GM21737 (cell line): ENCODE results near the gene TMEM255B.

ENCODE experiments used
- ATAC-seq: cut with Tn5 transposase; IDR thresholded peaks from one replicate; pipeline ENCODE4 v1.9.1; 2021; ENCODE audit warnings: mild to moderate bottlenecking, moderate library complexity; ENCODE audit not compliant: unreplicated experiment

Gene TMEM255B

DNA sequence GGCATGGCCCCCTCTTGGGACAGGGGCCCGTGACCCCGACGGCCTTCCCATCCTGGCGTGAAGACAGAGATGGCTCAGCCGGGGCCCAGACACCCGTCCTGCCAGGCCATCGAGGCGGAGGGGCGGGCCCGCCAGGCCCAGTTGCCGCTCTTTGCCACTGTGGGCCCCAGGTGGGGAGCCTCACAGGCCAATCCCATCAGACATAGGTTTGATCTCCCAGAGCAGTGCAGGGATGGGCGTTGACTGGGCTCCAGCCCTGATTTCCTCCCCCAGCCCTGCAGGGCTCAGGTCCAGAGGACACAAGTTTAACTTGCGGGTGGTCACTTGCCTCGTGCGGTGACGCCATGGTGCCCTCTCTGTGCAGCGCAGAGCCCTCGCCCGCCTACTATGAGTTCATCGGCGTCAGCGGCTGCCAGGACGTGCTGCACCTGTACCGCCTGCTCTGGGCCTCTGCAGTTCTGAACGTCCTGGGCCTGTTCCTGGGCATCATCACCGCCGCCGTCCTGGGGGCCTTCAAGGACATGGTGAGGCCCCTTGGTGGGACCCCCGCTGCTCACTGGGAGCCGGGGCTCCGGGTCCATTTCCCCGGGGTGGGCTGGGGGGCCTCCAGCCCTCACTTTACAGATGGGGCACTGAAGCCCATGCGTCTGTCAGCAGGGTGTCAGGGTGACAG, 42.4 kb downstream of the TMEM255B start:
- no peak for ATAC-seq

DNA sequence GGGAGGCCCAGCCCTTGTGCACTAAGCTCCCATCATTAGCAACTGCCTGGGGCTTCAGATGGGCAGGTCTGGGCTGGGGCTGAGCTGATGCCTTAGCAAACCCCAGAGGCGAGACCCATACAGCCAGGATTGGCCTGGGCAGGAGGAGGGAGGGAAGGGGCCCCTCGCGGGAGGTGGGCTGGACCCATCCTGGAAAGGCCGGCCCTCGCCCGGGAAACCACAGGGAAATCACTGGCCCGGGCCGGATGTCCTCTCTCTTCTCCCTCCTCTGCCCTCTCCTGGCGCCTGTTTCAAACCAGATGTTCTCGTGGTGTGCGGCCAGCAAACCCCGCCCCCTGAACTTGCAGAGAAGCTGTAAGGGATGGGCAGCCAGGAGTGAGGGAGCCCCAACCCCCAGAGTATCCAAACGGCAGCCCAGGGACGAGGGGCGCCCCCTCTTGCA, 43.1 kb downstream of the TMEM255B start:
- ATAC-seq: no peak

DNA sequence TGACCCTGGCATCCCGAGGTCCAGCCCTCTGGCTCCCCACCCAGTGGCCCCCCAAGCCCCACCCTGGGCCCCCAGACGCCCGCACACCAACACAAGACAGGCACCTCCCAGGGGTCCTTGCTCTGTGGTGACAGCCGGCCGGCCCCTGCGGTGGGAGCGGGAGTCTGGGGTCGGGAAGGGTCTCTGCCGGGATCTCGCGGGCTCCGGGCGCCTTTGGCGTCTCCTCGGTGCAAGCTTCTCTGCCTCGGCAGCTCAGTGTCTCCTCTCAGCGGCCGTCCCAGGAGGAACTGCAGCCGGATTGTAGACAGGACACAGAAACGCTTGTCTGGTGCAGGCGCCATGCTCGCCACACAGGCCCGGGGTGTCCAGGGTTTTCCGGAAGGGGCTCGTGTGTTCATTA, 43.7 kb downstream of the TMEM255B start:
- ATAC-seq: no peak

DNA sequence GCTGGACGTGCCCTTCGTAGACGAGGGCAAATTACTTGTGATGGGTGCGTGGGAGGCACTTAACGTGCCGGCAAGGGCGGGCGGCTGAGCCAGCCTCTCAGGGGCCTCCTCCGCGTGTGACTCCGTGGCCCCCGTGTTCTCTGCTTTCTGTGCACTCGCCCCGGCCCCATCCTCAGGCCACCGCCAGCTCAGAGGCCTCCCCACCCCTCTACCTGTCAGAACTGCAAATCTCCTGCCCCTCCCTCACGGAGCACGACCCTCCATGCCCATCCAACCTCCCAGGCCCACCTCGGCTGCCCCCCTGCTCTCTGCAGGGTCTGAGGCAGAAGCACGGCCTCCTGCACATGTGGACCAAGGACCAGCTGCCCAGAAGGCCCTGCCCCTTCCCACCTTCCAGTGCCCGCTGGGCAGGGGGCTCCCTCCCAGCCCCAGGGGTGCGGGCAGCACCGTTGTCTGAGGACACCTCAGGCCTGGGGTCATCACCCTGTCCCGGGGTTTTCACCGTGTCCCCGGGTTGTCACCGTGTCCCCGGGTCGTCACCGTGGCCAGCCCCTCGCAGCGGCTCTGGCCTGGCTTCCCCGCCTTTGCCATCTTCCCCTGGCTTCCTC, 44.5 kb downstream of the TMEM255B start:
- ATAC-seq: no peak

GRCh38 chr13:113804017-113804702, 45.1 kb downstream of the TMEM255B start:
- no peak for ATAC-seq

- no peak for ATAC-seq
Observed at GRCh38 chr13:113804703-113805430, 45.8 kb downstream of the TMEM255B start.

GRCh38 chr13:113805431-113806103, 46.5 kb downstream of the TMEM255B start:
- no peak for ATAC-seq

DNA sequence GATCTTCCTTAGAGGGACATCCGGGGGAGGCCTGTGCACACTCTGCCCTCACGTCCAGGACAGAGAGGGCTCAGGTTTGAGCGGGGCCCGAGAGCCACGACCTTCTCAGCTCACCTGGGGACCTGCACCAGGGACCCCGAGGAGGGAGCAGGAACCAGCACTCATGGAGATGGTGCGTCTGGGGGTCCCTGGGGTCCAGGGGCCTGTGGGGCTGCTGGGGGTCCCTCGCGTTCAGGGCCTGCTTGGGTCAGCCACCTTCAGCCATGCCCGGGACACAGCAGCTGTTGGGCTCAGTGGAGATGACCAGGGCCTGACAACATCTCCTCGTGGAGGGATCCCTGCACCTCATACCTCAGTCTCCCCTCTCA, 47.1 kb downstream of the TMEM255B start:
- ATAC-seq: no peak

DNA sequence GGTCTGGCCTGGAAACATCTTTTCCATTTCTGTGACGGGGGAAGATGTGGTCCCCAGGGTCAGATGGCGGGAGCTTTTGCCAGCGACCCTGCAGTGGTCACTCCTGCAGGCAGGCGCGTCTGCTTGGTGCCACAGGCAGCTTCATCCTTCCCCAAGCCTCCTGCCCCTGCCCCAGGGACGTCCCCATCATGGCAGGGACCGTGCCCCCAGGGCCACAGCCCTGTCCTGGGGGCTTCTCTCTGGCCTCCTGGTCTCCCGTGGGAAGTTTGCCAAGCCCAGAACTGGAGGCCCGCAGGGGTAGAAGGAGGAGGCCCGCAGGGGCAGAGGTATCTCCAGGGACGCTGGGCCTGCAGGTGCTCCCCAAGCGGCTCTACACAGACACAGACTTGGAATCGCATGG, 47.5 kb downstream of the TMEM255B start:
- no peak for ATAC-seq

GRCh38 chr13:113808058-113808834, 49.2 kb downstream of the TMEM255B start:
- ATAC-seq: no peak

- ATAC-seq: no peak
Observed at GRCh38 chr13:113809934-113810333, 50.9 kb downstream of the TMEM255B start.

- no peak for ATAC-seq
Observed at GRCh38 chr13:113810640-113811039, 51.6 kb downstream of the TMEM255B start.

GRCh38 chr13:113811081-113811928, 52.3 kb downstream of the TMEM255B start:
- ATAC-seq: no peak

- no peak for ATAC-seq
Observed at GRCh38 chr13:113812178-113813040, 53.4 kb downstream of the TMEM255B start.

DNA sequence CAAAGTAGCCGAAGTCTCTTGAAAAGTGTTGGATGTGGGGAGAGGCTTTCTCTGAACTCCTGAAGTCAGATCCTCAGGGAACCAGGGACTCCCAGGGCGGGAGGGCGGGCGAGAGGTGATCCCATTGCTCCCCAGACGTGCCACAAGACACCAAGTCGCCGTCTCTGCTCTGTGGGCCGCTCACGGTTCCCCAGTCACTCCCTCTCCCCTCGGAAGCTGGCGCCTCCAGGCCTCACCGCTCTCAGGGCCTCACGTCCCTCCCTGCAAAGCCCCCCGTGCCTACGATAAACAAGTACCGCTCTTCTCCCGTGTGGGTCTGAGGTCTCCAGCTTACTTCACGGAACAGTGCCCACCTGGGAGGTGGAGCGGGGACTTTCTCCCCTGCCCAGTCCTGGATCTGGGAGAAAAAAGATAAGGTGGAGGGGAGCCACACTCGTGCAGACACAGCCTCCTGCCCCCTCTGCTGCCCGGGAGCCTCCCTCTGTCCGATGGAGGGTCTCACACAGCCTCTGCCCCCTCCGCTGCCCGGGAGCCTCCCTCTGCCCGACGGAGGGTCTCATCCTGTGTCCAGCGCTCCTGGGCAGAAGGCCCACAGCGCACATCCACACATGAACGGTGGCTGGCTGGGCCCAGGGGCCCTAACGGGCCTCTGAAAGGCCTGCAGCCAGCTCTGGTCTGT, 54.2 kb downstream of the TMEM255B start:
- ATAC-seq: no peak

DNA sequence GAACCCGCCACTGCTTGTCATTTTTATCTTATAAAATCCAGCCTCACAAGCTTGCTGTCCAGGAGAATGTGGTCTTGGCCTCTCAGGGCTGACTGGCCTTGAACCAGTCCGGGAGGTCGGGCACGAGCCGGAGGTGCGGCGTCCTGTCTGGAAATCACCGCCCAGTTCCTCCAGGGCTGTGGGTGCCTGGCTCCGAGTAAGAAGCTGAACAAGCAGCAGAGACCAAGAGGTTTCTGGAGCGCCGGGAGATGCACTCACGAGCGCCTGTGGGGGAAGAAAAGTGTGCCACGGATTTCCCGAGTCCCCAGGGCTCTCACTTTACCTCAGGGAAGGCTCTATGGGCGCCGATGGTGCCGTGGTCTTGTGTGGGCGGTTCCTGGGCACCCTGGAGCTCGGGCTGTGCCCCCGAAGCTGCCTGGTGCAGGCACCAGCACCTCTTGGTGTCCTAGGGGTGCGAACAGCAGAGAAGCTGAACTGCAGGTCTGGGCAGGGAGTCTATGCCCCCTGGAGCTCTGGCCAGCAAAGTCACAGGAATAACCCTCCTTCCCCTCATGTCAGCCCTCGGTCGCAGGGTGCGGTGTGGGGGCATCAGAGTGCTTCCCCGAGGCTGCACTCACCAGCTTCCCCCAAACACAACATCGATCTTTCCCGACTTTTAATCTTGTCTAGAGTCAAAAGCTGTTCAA, 54.9 kb downstream of the TMEM255B start:
- no peak for ATAC-seq

GRCh38 chr13:113814435-113814821, 55.4 kb downstream of the TMEM255B start:
- ATAC-seq: no peak
